GM12872 (cell line): ENCODE results near the gene TSNAX.

Experiments
- TF ChIP-seq, protein P1 (sequence below): IDR thresholded peaks from 3 replicates; pipeline ENCODE4 v1.5.1; 2011; ENCODE audit warnings: low read depth, mild to moderate bottlenecking, low read length, moderate library complexity; ENCODE audit not compliant: insufficient read depth

The TSNAX gene

DNA sequence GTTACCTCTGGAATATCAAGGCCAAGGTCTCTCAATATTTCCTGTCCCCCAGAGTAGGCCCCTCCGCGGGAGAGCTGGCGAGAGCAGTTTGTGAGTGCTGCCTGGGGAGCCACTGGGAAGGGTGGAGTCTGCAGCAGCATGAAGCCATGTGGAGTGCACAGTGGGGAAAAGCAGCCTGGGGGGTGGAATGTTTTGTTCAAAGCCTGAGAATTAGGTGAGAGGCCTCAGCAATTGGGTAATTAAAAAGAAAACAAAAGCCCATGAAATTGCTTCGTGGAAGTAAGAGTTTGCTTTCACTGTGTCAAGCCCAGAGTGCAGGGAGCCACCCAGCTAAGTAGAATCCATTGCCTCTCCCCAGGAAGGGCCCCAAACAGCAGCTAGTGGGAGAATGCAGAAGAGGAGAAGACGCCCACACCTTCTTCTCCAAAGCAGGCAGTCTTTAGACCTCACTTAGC lies 67.9 kb downstream of the TSNAX start:
- TF ChIP-seq, protein P1, sequence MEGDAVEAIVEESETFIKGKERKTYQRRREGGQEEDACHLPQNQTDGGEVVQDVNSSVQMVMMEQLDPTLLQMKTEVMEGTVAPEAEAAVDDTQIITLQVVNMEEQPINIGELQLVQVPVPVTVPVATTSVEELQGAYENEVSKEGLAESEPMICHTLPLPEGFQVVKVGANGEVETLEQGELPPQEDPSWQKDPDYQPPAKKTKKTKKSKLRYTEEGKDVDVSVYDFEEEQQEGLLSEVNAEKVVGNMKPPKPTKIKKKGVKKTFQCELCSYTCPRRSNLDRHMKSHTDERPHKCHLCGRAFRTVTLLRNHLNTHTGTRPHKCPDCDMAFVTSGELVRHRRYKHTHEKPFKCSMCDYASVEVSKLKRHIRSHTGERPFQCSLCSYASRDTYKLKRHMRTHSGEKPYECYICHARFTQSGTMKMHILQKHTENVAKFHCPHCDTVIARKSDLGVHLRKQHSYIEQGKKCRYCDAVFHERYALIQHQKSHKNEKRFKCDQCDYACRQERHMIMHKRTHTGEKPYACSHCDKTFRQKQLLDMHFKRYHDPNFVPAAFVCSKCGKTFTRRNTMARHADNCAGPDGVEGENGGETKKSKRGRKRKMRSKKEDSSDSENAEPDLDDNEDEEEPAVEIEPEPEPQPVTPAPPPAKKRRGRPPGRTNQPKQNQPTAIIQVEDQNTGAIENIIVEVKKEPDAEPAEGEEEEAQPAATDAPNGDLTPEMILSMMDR: no peak

DNA sequence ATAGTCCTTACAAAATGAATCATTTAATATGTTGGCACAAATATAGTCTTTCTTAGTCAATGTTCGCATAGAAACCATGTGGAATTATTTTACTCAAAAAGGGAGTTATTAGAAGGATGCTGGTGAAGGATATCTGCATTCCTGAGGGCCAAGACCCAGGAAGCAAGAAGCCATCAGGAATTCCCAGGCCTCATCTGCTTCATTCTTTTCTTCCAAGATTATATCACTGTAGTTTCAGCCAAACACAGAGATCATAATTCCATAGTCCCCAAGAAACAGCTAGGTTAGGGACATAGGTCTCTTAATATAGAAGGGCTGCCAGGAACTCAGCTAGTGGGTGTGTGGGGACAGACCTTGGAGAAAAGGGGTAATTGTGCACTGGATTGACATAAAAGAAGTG lies 69.5 kb downstream of the TSNAX start:
- TF ChIP-seq, protein P1: no peak

DNA sequence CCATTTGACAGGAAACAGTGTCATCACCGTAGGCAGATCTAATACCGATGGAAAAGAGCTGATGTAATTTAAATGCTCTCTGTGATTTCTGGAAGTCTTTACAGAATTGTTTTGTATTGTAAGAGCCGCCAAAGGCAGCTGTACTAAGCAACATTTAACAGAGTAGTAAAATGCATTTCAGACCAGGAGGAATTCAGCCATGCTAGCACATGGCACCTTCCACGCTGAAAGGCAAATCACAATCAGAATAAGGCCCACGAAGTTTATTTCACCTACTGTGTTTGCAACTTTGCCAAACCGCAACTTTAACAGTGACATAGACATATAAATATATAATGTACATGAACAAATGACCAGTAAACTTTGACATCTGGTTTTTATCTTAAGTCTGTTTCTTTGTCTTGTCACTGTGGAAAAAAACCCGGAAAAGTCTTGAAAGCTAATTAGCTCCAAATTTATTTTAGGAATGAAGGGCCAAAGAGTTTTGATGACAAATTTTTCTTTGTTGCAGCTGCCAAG lies 72.0 kb downstream of the TSNAX start:
- TF ChIP-seq, protein P1: no peak

DNA sequence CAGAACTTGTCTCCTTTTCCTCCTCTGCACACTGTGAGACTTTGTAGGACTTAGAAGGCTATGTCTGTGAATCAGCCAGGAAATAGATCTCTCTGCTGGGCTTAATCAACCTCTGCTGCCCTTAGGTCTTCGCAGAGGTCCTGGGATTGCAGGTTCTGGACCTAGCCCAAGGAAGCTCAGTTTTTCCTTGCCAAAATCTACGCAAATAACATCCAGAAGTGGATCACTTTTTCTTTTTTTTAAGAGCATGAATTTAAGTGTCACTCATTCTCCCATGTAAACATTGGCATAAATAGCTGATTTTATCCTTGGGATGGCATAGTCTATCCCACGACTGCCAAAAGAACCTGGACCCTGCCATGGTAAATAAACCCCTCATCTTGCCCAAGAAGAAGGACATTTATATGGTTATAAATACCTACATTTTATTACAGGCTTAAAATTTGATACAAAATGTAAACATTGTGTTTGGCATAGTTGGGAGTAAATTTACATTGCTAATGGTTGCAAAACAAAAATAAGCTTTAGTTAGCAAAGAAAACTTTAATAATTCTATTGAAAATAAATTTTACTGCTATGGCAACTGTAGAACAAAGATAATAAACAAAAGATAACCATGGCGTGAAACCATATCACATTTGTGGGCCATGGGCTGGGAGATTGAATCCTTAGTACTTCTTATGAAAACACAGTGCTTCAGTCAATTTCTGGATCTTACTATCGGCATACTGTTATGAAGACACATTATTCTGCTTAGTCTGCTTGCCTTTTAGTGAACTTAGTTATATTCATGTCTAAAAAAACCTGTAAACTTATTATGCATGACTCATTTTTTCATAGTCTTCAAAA lies 73.6 kb downstream of the TSNAX start:
- TF ChIP-seq, protein P1: no peak

DNA sequence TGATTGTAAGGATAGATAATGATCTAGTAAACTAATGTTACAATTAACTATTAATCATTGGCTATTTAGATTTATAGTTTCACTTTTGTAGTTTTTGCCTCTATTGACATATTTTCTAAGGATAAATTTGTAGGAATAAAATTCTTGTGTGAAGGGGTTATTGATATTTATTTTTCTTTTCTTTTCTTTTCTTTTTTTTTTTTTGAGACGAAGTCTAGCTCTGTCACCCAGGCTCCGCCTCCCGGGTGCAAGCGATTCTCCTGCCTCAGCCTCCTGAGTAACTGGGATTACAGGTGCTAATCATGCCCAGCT lies 74.2 kb downstream of the TSNAX start:
- TF ChIP-seq, protein P1: no peak

DNA sequence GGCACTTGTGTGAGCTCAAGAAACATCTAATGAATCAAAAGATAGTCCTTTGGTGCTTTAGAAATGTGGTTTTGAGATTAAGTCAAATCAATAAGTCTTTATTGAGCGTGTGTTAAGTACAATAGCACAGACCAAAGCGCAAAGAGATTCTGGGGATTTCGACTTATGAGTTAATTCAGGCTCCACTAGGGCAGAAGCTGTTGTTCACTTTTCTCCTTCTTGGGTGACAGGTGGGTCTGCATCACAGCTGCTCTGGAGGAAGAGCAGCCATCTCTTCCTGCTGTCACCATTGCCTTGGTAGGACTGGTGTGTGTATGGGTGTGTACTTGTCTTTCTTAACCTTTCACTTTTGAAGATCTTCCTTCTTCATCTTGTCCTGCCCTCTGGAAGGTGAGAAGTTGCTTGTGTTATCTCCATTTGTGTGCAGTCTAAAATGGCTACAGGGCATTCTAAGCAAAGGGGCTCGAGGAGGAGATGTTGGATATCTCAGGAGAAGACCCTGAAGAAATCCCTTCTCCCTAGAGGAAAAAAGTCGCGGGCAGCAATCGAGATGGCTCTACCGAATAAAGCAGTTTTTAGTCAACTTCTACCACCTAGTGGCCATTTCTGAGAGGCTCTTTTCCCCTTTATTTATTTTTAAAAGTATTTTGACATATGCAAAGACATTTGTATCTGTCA lies 75.3 kb downstream of the TSNAX start:
- TF ChIP-seq, protein P1: peak; percentile 67

DNA sequence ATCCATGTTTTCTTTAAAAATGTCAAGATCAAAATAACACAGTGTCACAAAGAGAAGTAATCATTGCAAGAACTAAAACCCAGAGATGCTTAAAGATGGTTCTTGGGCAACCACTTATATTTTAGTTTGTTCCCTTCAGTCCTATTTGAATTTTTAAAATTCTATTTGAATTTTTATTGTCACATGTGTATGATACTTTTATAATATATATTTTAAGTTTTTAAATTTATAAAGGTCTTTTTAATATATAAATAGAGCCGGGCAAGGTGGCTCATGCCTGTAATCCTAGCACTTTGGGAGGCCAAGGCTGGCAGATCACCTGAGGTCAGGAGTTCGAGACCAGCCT lies 75.8 kb downstream of the TSNAX start:
- TF ChIP-seq, protein P1: no peak
